Measurements from ENCODE around the gene LYPLAL1. TPM values are rescaled to one million over a fixed set of nuclear protein-coding genes. Genes with fewer than 3 reads are reported as not detected.
A peak's percentile ranks its signal among the peaks of the same experiment; 100 is the strongest.

The LYPLAL1 gene
- total and polyA plus RNA-seq, 2 experiments from 2014 or later = 32.4 to 84.6 TPM

DNA sequence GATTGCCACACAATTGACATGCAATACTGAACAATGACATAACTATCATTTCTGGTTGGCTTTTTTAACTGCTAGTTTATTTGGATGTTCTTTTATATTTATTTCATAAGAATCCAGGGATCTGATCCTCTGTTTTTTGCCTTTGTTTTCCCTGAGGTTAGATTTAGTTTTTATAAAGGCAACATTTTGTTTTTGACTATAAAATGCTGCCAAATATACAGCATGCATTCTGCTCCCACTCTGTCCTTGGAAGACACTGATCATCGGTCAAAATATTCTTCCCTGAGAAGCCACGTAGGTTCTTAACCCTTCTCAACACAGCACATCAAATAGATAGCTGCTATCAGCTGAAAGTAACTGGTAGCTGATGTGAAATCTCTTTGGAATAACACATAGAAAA, 52.5 kb downstream of the LYPLAL1 start:
- DNase-seq (ENCODE audit: low read depth in 1 of 2, low spot score in 1 of 2) = no peak
- no peaks in the 10 kb centered on the region for H3K27me3 ChIP-seq
- TF ChIP-seq, protein P1, sequence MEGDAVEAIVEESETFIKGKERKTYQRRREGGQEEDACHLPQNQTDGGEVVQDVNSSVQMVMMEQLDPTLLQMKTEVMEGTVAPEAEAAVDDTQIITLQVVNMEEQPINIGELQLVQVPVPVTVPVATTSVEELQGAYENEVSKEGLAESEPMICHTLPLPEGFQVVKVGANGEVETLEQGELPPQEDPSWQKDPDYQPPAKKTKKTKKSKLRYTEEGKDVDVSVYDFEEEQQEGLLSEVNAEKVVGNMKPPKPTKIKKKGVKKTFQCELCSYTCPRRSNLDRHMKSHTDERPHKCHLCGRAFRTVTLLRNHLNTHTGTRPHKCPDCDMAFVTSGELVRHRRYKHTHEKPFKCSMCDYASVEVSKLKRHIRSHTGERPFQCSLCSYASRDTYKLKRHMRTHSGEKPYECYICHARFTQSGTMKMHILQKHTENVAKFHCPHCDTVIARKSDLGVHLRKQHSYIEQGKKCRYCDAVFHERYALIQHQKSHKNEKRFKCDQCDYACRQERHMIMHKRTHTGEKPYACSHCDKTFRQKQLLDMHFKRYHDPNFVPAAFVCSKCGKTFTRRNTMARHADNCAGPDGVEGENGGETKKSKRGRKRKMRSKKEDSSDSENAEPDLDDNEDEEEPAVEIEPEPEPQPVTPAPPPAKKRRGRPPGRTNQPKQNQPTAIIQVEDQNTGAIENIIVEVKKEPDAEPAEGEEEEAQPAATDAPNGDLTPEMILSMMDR (IDR thresholded peaks at IDR 0.05; ENCODE audit: low read depth, low read length) = no peak
- H3K27ac ChIP-seq = no peak overlapping the region
- no peak overlapping the region for H3K4me3 ChIP-seq
- H3K36me3 ChIP-seq = no peaks in the 10 kb centered on the region
- no peaks in the 10 kb centered on the region for H3K9me3 ChIP-seq (ENCODE audit: low read depth)
- peaks cover 3% of the 10 kb centered on the region for H3K4me1 ChIP-seq (ENCODE audit: low read depth)

DNA sequence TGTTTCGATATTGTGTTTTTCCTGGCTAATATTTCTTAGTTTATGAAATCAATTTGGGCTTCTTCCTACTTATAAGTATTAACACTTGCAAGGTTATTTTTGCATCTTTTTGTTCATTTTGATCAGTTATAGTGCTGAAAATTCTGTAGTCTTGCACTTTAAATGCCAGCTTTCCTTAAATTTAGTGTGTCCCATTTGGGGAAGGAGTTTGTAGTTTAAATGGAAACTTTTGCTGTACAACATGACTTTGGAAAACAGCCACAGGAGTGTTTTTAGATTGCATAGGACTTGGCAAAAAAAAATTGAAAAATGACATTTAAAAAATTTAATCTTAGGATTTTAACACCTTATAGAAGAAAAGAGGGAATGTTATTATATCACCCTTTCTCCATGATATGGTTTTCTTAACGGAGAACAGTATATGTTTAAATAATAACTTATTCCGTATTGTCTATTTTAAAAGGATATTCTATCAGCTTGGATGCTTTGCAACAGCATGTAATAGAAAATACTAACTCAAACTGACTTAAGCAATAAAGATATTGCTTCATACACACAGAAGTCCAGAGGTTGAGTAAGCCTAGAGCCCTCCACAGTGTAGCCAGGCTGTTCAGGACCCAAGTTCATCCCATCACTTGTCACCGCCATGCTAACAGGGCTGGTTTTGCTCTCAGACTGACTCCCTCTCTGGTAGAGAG, 53.8 kb downstream of the LYPLAL1 start:
- Histone ChIP-seq H3K27me3 (no peaks in the 10 kb centered on the region), H3K36me3 (no peaks in the 10 kb centered on the region), H3K27ac (no peak overlapping the region), H3K4me1 (ENCODE audit: low read depth) (peaks cover 3% of the 10 kb centered on the region), H3K4me3 (no peak overlapping the region), H3K9me3 (ENCODE audit: low read depth) (no peaks in the 10 kb centered on the region)
- TF ChIP-seq, protein P1 (IDR thresholded peaks at IDR 0.05; ENCODE audit: low read depth, low read length) = no peak
- DNase-seq (ENCODE audit: low read depth in 1 of 2, low spot score in 1 of 2) = peak in 1 of 2 donors; percentile 60

DNA sequence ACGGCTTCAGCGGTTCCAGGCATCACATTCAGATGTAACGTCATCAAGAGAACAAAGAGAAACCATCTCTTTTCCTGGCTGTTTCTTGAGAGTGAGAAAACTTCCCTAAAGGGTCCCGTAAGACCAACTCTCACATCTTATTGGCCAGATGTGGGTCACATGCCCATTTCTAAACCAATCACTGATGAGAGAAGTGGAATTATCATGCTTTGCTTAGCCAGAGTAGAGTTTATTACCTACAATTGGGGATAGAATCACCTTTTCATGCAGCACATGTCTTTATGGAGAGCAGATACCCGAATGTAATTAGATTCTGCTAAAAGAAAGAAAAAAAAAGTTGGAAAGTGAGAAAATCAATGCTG, 54.4 kb downstream of the LYPLAL1 start:
- no peaks in the 10 kb centered on the region for H3K36me3 ChIP-seq
- TF ChIP-seq, protein P1 (IDR thresholded peaks at IDR 0.05; ENCODE audit: low read depth, low read length) = no peak
- H3K4me3 ChIP-seq = no peak overlapping the region

DNA sequence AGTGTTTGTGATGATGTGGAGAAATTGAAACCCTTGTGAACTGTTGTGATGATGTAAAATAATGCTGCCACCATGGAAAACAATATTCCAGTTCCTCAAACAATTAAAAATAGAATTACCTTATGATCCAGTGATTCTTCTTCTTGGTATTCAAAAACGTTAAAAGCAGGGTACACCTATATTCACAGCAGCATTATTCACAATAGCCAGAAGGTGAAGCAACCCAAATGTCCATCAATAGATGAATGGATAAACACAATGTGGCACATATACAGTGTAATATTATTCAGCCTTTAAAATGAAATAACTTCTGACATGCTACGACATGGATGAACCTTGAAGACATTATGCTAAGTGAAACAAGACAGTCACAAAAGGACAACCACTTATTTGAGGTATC, 59.2 kb downstream of the LYPLAL1 start:
- TF ChIP-seq, protein P1 (IDR thresholded peaks at IDR 0.05; ENCODE audit: low read depth, low read length) = no peak
- DNase-seq (ENCODE audit: low read depth in 1 of 2, low spot score in 1 of 2) = no peak
- Histone ChIP-seq H3K4me1 (ENCODE audit: low read depth) (no peaks in the 10 kb centered on the region), H3K27me3 (no peaks in the 10 kb centered on the region), H3K9me3 (ENCODE audit: low read depth) (no peaks in the 10 kb centered on the region), H3K4me3 (no peak overlapping the region), H3K36me3 (no peaks in the 10 kb centered on the region), H3K27ac (no peak overlapping the region)

More for the DNA sequence above, 54.4 kb downstream of the LYPLAL1 start:
- Histone ChIP-seq H3K9me3 (ENCODE audit: low read depth) (no peaks in the 10 kb centered on the region), H3K27me3 (no peaks in the 10 kb centered on the region), H3K27ac (no peak overlapping the region), H3K4me1 (ENCODE audit: low read depth) (peaks cover 3% of the 10 kb centered on the region)
- no peak for DNase-seq (ENCODE audit: low read depth in 1 of 2, low spot score in 1 of 2)

DNA sequence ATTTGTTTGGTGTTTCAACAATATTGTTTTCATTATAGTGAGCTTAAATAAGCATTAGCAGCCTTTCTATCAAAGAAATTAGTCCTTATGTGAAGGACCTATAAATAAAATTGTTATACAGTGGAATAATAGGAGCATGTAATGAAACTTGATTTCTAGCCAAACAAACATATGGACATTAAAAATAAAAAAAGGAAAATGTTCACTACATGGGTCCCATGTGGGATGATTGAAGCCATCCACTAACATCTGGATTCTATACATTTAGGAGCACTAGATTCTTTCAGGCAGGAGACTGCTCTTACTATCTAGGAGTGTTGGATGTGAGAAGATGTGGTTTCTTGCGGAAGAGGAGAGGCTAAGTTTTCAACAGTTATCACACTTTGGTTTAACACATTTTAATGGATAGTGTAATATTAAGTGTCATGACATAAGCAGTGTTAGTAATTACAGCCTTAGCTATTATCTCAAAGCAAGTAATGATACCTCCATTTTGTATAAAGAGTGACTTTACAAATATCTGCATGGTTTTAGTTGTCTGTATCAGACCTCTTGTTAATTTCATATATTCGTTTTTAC, 62.3 kb downstream of the LYPLAL1 start:
- Histone ChIP-seq H3K27ac (no peak overlapping the region), H3K9me3 (ENCODE audit: low read depth) (no peaks in the 10 kb centered on the region), H3K4me1 (ENCODE audit: low read depth) (no peaks in the 10 kb centered on the region), H3K27me3 (no peaks in the 10 kb centered on the region), H3K4me3 (no peak overlapping the region), H3K36me3 (no peaks in the 10 kb centered on the region)
- DNase-seq (ENCODE audit: low read depth in 1 of 2, low spot score in 1 of 2) = no peak
- TF ChIP-seq, protein P1 (IDR thresholded peaks at IDR 0.05; ENCODE audit: low read depth, low read length) = no peak
